GF-D8 (cell line): Measurements from ENCODE around the gene PCDH8.

Source experiments
- DNase-seq: peaks from one replicate; lab custom pipeline; 2025; lab: John Stamatoyannopoulos, UW

The PCDH8 gene, protein sequence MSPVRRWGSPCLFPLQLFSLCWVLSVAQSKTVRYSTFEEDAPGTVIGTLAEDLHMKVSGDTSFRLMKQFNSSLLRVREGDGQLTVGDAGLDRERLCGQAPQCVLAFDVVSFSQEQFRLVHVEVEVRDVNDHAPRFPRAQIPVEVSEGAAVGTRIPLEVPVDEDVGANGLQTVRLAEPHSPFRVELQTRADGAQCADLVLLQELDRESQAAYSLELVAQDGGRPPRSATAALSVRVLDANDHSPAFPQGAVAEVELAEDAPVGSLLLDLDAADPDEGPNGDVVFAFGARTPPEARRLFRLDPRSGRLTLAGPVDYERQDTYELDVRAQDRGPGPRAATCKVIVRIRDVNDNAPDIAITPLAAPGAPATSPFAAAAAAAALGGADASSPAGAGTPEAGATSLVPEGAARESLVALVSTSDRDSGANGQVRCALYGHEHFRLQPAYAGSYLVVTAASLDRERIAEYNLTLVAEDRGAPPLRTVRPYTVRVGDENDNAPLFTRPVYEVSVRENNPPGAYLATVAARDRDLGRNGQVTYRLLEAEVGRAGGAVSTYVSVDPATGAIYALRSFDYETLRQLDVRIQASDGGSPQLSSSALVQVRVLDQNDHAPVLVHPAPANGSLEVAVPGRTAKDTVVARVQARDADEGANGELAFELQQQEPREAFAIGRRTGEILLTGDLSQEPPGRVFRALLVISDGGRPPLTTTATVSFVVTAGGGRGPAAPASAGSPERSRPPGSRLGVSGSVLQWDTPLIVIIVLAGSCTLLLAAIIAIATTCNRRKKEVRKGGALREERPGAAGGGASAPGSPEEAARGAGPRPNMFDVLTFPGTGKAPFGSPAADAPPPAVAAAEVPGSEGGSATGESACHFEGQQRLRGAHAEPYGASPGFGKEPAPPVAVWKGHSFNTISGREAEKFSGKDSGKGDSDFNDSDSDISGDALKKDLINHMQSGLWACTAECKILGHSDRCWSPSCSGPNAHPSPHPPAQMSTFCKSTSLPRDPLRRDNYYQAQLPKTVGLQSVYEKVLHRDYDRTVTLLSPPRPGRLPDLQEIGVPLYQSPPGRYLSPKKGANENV

DNA sequence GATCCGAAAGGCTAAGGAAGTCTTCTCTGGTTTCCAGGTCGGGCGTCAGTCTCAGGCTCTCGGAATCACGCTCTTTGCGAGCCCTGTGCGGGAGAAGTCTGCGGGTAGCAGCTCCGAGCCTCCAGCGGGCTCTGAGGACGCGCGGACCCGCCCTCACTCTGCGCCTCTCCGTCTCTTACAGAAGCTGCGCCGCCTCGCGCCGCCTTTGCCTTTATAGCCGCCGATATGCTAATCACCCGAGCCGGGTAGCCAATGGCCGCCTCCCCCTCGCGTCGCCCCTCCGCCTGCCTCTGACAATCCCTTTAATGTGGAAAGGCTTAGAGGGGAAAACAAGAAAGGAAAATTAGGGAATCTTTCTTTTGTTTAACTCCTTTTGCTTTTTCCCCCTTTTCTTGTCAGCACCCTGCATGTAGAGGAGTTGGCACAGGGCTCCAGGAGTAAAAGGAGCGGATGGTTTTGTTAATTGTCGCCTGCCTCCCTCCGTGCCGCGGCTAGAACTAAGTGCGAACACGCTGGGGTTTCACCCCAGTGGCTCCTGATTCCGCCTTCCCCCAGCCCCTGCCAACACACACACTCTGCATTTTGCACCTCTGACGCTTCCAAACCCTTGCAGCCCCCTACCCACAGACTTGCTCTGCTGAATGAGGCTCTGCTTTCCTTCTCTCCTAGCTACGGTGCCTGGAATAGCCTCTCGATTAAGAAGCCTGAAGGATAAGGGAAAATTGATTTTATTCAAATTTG lies at the start of gene PCDH8:
Gene PCDH8, minus strand, starts transcription at position 186 of the 741 bp plus-strand sequence. CDS start 204 bp downstream, outside the sequence.
- DNase-seq, result no peak

DNA sequence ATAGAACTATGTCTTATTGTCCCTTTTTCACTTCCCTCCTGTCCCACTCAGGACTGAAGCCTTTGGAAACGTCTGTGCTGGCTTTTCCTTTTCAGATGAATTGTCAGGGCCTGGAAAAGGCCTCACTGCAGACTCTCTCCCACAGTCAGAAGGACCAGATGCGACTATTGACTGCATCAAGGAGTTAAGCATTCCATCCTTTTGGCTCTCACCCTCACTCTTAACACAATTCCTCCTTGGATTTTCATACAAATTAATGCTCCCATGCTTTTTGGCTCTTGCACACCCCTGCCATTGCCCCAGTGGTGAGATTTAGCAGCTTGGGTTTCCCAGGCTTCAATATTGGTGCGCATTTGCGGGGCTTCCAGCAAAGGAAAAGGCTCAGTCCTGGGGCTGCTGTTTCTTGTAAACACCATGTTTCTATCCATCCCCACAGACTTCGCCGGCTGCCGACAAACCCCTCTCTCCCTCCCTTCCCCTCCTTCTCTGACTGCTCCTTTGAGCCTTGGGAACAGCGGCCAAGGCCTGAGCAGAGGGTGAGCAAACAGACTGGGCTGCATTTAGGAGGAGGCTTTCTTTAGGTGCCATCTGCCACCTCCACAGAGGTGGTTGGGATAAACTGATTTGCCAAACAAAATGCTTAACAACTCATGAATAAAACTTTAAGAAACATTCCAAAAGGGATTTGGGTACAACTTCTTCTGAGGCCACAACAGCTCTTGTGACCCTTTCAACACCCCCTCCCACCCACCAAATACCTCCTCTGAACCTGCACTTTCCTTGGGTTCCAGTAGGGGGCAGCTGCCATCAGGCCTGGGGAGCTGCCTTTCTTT lies 48.6 kb upstream of the PCDH8 start:
- DNase-seq, result no peak

DNA sequence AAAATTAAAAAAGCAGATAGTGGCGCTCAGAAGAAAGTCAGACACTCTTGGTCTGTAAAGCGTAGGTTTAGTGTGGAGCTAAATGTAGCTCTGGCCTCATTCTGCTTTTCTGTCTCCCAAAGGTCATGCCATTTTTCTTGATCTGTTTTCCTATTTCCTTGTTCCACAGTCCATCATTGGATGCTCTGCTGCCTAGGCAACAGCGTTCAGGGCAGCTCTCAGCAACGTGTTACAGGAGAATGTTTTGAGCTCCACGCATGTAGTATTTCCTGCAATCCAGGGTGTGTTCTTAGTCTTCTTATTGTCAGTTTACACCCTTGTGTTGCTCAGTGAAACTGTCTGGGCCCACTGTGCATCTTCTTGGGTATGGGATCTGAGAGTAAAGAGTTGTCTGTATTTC lies 46.0 kb upstream of the PCDH8 start:
- no peak for DNase-seq

DNA sequence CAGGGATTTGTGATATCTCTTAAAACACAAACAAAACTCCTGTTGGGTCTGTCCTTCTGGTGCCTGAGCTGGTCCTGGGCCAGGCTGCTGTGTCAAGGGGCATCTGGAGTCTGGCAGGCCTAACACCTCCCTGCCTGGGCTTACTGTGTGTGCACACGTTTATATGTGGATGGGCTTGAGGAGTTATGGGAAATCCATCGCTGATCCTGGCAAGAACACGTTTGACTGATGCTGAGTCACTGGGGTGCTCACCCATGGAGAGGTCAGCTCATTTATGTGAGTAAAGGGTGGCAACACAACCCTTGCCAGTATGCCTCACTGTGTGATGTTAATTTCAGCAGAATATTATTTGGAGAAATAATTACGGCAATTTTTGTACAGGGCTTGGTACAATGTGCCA lies 44.5 kb upstream of the PCDH8 start:
- no peak for DNase-seq

DNA sequence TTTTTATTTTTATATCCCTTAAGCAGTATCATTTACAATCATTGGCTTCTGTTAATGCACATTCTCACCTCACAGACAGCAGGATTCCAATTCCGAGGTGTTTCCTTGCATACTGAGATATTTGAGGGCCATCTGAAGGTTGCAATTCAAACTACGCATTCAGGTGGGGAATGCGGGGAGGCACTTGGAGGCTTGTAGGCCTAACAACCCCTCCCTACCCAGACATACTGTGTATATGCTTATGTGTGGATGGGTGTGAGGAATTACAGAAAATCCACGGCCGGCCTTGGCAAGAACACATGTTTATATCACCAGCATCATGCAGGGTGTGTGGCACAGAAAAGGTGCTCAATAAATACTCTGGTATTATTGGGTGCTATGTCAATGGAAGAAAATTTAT lies 43.3 kb upstream of the PCDH8 start:
- no peak for DNase-seq

DNA sequence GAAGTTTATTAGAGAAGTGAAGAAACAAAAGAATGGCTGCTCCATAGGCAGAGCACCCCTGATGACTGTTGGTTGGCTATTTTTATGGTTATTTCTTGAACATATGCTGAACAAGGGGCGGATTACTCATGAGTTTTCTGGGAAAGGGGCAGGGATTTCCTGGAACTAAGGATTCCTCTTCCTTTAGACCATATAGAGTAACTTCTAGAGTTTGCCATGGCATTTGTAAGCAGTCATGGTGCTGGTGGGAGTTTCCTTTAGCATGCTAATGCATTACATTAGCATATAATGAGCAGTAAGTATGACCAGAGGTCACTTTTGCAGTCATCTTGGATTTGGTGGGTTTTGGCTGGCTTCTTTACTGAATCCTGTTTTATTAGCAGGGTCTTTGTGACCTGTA lies 38.7 kb upstream of the PCDH8 start:
- no peak for DNase-seq

DNA sequence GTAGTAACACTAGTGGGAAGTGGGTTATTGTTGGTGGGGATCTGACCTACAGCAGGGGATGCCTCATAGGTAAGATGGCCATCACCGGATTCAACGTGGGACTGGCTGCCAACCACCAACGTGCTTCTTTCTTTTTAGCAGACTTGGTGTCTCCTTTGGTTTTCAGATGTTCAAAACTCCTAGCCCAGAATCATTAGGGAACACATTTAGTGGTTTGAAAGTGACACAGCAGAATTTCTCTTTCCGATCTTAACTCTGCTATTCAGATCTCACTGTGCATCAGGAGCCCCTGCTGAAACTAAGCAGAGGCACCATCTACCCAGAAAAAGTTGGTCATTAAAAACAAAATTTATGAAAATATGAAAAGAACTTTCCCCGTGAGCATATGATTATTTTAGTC lies 36.7 kb upstream of the PCDH8 start:
- no peak for DNase-seq

DNA sequence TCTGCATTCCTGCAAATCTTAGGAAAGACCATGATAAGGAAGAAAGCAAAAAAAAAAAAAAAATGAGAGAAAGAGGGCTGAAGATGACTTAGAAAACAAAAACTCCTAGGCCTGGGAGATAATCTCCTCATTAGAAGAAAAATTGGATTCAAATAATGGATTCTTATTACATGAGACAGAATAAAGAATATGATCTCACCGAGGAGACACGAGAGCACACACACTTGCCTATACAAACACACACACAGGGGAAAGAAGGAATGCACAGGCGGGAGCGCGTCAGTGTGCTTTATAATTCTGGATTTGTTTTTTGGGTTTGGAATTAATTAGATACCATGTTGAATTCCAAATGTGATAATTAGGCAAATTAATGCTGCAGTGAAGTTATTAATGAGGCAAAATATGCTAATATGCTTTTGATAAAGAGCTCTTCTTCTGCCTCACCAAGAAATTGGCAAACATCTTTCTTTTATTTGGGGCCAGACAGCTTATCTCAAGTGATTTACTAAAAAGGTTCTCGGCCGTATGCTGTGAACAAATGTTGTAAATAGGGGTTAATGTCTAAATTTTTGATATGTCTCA lies 36.1 kb upstream of the PCDH8 start:
- DNase-seq, result no peak

DNA sequence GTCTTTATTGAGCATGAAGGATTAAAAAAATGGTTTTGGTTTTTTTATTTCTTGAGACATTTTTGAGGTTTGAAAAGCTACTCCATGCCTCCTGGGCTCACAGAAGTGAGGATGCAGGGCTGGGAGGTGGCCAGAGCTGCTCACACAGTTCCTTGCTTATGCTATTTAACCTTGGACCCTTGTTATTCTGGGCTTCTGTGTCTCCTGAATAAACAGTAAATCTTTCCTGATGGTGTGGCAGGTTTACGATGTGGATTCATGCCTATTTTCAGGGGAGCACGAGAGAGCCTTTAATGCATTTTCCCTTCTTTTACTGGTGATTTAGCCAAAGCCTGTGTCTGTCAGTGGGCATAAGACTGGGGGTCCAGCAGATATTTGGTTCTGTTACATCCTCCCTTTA lies 34.3 kb upstream of the PCDH8 start:
- DNase-seq, result no peak

DNA sequence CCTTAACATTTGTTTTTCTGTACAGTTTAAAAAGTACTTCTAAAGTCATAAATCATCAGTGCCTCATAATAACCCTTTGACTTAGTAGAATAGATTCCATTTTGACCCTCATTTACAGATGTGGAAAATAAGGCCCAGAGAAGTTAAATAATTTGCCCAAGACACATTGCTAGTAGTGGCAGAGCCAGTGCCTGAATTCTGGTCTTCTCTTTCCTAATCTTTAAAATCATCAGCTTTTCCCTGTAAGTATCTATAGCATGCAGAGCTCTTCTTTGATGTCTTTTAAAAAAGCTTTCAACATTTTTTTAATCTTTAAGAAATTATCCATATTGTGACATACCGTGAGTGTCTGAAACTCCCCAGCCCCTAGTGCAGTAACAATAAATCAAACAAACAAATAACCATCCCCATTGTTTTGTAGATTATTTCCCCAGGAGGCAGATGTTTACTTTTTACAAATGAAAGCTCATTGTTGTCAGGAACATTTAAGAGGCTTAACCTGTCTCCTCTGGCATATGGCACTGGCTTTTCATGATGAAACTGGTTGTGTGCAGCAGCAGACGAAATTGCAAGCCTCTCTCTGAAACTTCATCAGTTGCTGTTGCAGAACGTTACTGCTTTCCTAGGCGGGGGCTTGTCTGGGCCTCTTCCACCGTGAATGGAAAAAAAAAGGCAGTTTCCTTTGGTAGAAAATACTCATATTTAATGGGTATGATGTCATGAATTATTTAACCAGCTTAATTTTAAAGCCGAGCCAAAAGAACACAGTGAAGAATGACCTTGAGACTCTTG lies 31.7 kb upstream of the PCDH8 start:
- no peak for DNase-seq

DNA sequence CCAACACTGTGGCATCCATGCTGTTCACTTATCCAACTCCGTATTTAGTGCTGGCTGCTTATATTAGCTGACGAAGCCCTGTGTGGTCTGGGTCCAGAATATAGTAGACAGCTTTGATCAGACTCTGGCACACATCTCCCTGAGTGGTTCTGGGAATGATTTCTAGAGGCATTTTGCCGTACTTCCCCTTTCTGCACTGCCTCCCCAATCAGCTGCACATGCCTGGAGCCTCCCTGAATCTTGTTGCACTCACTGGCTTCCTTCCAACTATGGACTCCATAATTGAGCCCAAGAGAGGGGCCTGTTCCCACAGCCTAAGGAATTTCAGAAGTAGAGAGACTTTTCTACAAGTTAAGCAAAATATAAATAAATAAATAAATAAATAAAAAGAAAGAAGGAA lies 30.4 kb upstream of the PCDH8 start:
- no peak for DNase-seq

DNA sequence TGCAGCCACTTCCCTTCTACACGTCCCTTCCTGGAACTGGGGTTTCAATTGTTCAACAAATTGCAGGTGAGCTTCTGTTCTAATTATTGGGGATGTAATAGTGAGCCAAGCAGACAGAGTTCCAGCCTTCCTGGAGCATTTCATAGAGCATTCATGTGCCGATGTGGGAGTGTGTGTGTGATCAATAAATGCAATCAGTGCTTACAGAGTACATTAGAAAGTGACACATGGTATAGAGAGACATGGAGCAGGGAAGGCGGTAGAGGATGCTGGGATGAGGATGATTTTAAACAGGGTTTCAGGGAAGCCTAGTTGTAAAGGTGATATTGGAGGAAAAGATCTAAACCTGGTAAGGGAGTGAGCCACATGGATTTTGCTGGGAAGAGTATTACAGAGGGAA lies 21.7 kb upstream of the PCDH8 start:
- no peak for DNase-seq

DNA sequence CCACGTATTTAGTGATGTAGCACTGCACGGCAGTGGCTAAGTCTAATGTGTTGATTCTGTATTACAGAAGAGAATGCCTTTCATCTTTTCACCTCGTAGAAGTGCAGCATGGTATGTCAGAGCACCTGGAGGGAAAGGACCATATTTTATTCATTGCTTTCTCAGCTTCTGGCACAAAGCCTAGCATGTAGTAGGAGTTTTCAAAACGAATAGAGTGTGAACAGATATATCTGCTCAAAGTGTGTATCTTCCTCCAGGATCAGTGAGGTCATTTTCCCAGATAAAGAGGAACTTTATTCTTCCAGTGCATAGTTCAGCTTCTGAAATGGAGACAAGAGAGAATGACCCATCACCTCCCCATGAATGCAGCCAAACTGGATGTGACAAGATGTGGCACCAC lies 21.2 kb upstream of the PCDH8 start:
- DNase-seq, result no peak

DNA sequence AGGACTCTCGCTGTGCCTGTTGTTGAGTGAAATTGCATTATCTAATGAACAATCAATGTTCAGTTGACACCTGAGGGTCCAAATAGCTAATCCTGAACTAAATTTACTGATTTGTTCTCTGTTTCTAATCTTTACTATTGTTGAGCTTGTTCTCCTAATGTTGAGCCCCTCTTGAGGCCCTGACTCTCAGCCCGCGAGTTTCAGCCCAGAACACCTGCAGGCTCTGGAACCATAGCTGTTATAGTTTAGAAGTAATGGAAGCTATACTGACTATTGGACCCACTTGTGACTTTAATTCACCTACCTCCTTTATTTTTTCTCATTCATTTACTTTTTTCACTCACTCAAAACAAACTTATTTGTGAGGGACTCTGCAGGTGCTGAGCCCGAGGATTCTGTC lies 20.6 kb upstream of the PCDH8 start:
- DNase-seq, result no peak

DNA sequence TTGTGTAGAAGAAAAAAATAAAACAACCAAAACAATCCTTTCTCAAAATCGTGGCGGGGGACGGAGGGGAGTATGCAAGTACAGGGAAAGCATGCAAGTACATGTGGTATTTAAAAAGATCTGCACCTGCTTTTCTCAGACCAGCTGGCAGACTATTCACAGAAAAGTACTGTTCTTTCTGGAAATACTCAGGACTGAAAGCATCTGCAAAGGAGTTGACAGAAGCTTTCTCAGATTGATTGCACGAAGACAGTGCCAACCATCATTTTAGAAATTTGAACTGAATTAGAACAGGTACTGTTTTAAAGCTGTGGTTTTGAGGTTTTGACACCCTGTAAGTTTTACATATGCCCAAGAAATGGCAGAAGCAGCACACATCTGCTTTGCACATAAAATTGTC lies 19.8 kb upstream of the PCDH8 start:
- no peak for DNase-seq

DNA sequence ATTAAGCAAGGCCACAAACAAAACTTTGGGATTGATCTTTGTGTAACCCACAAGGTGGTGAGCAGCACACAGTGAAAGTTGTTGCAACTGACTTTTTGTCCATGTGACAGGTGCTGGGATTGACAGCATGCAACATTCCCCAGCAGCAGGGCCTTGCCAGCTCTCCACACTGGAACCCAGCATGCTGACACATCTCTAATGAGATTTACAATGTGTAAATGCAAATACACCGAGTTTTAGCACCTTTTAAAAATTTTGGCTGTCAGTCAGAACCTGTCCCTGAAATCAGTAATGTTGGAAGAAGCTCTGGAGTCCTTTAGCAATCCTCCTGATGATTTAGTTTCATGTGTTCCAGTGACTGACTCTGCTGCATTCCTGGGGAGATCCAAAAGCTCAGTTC lies 16.5 kb upstream of the PCDH8 start:
- DNase-seq, result no peak

DNA sequence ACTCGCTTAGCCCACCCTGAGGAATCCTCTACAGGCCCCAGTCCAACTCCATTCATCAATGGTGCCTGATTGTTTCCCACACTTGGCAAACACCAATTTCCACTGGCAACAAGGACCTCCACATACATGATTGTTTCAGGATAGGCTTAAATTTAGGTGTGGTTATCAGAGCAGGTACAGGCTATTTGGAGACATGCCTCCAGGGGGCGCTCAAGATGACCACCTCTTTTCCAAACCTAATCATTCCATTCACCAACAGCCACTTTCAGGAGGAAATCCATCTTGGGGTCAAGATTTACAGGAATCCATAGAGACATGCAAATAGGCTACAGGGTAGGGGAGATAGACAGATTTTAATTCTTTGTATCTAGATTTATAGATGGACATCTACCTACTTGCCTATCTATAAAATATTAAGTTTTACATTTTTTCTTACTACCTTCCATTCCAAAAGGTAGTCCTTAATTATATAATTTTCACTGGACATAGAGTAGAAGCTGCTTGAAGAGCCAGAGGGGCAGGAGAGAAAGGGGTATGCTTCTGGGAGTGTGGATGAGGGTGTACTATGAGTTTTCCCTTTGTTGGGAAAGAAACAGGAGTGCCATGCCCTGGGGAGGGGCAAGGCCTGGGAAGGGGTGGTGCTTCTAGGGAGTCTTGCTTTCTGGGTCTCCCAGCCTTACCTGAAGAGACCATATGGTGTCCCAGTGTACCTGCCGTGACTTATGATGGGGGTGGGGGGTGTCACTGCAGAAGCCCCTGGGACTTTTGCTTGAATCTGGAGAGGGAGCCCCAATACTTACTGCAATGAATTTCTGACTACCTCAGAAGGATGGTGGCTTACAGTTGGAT lies 14.1 kb upstream of the PCDH8 start:
- DNase-seq, result no peak

DNA sequence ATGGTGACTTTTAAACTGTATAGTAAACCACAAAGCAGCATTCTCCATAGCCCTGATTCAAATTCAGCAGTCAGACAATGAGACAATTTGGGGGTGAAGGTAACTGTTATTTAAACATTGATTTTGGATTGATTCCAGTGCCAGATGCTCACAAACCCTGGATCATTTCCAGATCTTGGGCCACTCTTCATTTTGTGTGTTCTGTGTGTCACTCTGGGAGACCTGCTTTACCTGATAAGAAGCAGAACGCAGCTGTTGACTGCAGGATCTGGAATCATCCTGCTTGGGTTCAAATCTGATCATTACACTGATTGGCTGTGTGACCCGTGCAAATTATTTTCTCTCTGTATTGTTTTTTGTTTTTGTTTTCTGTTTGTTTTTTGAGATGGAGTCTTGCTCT lies 4.0 kb upstream of the PCDH8 start:
- DNase-seq, result no peak
